HCT116 (cell line): ENCODE data around the gene DCTN2. TPM values are rescaled to one million over a fixed set of nuclear protein-coding genes. Genes with fewer than 3 reads are reported as not detected.
A peak's percentile ranks its signal among the peaks of the same experiment; 100 is the strongest.
"Not testable (repeated sequence)": the region's sequence is repeated elsewhere in the genome, so short reads cannot be mapped to it uniquely, and the experiment has no call there.

Source experiments
- ATAC-seq: fragments of 200-7000 bp; cut with Tn5 transposase; 2 replicates; pipeline ENCODE4 v1.9.1; 2020; ENCODE audit warnings: mild to moderate bottlenecking, moderate library complexity
- BruUV-seq: library from RNA; stranded (reverse); fragments of 400-500 nt; replicated peaks from 2 replicates; lab custom pipeline; 2021; lab: Mats Ljungman, UMichigan
- CTCF ChIA-PET: fragments of 300-600 bp; sonication (Branson Sonifier 250); formaldehyde crosslinking; loops from one replicate; lab custom pipeline; 2021; ENCODE audit warnings: antibody characterized with exemption; lab: Charles Lee
- POLR2A ChIA-PET: fragments of 300-600, 350-600 bp; sonication (Branson Sonifier 250); formaldehyde crosslinking; loops from one replicate; lab custom pipeline; 2021; ENCODE audit warnings: antibody characterized with exemption; lab: Charles Lee
- RAD21 ChIA-PET, 2 experiments: fragments of 300-600 bp; sonication (Branson Sonifier 250); formaldehyde crosslinking; loops; one replicate each; lab custom pipeline; 2023; ENCODE audit warnings: low total read pairs in 2 of 2; ENCODE audit not compliant: uncharacterized antibody in 2 of 2, unreplicated experiment in 2 of 2, low non-redundant PET in 1 of 2; lab: Charles Lee
- DNase-seq: peaks from one replicate; pipeline ENCODE4 v3.0.0-alpha.2; 2010; ENCODE audit warnings: low read depth, low spot score
- H2AFZ ChIP-seq: fragments of 200-600 bp; shearing (Covaris generic), sonication (generic); 2 replicates; pipeline ENCODE4 v1.6.1; 2017; ENCODE audit warnings: low read depth, mixed run types, mixed read lengths, antibody characterized with exemption, low read length; ENCODE audit not compliant: poor library complexity, severe bottlenecking
- H3K27ac ChIP-seq: 2 replicates; pipeline ENCODE4 v1.5.1; 2012; ENCODE audit warnings: low read depth, low read length
- H3K27me3 ChIP-seq: fragments of 200-600 bp; sonication (generic); 2 replicates; pipeline ENCODE4 v1.6.1; 2016; ENCODE audit warnings: mixed run types, low read length, mixed read lengths; ENCODE audit not compliant: insufficient read depth
- H3K36me3 ChIP-seq, 2 experiments: fragments of 200-500 bp in 1 of 2; fragments of 200-600 bp in 1 of 2; sonication (Bioruptor generic) in 1 of 2; sonication (generic) in 1 of 2; 2 replicates each; pipeline versions ENCODE4 v1.5.1 to v1.6.1; 2014 to 2016; ENCODE audit warnings: low read length in 2 of 2, inconsistent platforms in 1 of 2, mixed read lengths in 1 of 2, mixed run types in 1 of 2; ENCODE audit not compliant: insufficient read depth in 2 of 2, control insufficient read depth in 1 of 2
- H3K4me1 ChIP-seq, 2 experiments: fragments of 200-600 bp in 1 of 2; sonication (generic) in 1 of 2; 2 replicates each; pipeline versions ENCODE4 v1.5.1 to v1.6.1; 2012 to 2017; ENCODE audit warnings: low read length in 2 of 2, inconsistent platforms in 1 of 2, mild to moderate bottlenecking in 1 of 2, mixed read lengths in 1 of 2, mixed run types in 1 of 2, moderate library complexity in 1 of 2; ENCODE audit not compliant: insufficient read depth in 2 of 2, control insufficient read depth in 1 of 2
- H3K4me2 ChIP-seq: fragments of 200-600 bp; sonication (generic); 2 replicates; pipeline ENCODE4 v1.6.1; 2017; ENCODE audit warnings: mixed run types, low read length, mixed read lengths
- H3K4me3 ChIP-seq, 2 experiments: fragments of 200-600 bp in 1 of 2; sonication (generic) in 1 of 2; replicated peaks in 1 of 2; 2 replicates each; pipeline ENCODE4 v1.5.1; 2011 to 2016; ENCODE audit warnings: low read length in 2 of 2, control low read depth in 1 of 2, low read depth in 1 of 2, mild to moderate bottlenecking in 1 of 2, mixed read lengths in 1 of 2, mixed run types in 1 of 2
- H3K79me2 ChIP-seq: fragments of 200-600 bp; sonication (generic); 2 replicates; pipeline ENCODE4 v1.6.1; 2017; ENCODE audit warnings: mild to moderate bottlenecking, mixed run types, low read length, moderate library complexity, mixed read lengths; ENCODE audit not compliant: insufficient read depth
- H3K9ac ChIP-seq: fragments of 200-600 bp; sonication (generic); 2 replicates; pipeline ENCODE4 v1.6.1; 2016; ENCODE audit warnings: low read length, mixed read lengths
- H3K9me2 ChIP-seq: fragments of 200-600 bp; sonication (generic), shearing (Covaris generic); 2 replicates; pipeline ENCODE4 v1.6.1; 2017; ENCODE audit warnings: mixed run types, mild to moderate bottlenecking, moderate library complexity; ENCODE audit not compliant: insufficient read depth
- H3K9me3 ChIP-seq, 2 experiments: fragments of 200-500 bp in 1 of 2; fragments of 200-600 bp in 1 of 2; sonication (Bioruptor generic) in 1 of 2; sonication (generic) in 1 of 2; 2 replicates each; pipeline ENCODE4 v1.6.1; 2014 to 2017; ENCODE audit warnings: low read length in 2 of 2, mixed read lengths in 2 of 2, inconsistent platforms in 1 of 2, low read depth in 1 of 2, mild to moderate bottlenecking in 1 of 2, mixed run types in 1 of 2, moderate library complexity in 1 of 2; ENCODE audit not compliant: control insufficient read depth in 1 of 2, insufficient read depth in 1 of 2
- H4K20me1 ChIP-seq: fragments of 200-600 bp; sonication (generic), shearing (Covaris generic); 2 replicates; pipeline ENCODE4 v1.6.1; 2017; ENCODE audit warnings: mixed run types, mild to moderate bottlenecking, moderate library complexity; ENCODE audit not compliant: insufficient read depth
- CBX3 ChIP-seq: IDR thresholded peaks from 2 replicates; pipeline ENCODE4 v1.6.1; 2012; ENCODE audit warnings: low read depth
- CEBPB ChIP-seq: IDR thresholded peaks from 2 replicates; pipeline ENCODE4 v1.6.1; 2012; ENCODE audit warnings: low read depth
- EZH2 ChIP-seq: fragments of 200-600 bp; sonication (generic); IDR thresholded peaks from 2 replicates; pipeline ENCODE4 v1.6.1; 2017; ENCODE audit warnings: antibody characterized with exemption, mixed run types
- JUND ChIP-seq: IDR thresholded peaks from 2 replicates; pipeline ENCODE4 v1.6.1; 2012
- RAD21 ChIP-seq: IDR thresholded peaks from 2 replicates; pipeline ENCODE4 v1.6.1; 2012; ENCODE audit warnings: low read depth, mild to moderate bottlenecking
- SIN3A ChIP-seq: IDR thresholded peaks from 2 replicates; pipeline ENCODE4 v1.6.1; 2012; ENCODE audit warnings: low read depth
- YY1 ChIP-seq: IDR thresholded peaks from 2 replicates; pipeline ENCODE4 v1.6.1; 2011; ENCODE audit warnings: low read length, low read depth, moderate library complexity, mild to moderate bottlenecking; ENCODE audit not compliant: insufficient replicate concordance; ENCODE audit errors: extremely low read depth
- ZNF274 ChIP-seq: fragments of 200-500 bp; sonication (Bioruptor generic); IDR thresholded peaks from 2 replicates; pipeline ENCODE4 v1.6.1; 2014; ENCODE audit warnings: mild to moderate bottlenecking, low read depth, low read length, inconsistent platforms
- intact Hi-C: fragments of 100-400 bp; cut with micrococcal nuclease; formaldehyde crosslinking; loops from 2 replicates; pipeline ENCODE4 v1.10.0; 2022
- total RNA-seq: library from RNA; stranded (reverse); gene quantifications from one replicate; pipeline ENCODE4 v1.2.1, GENCODE V29; 2021; ENCODE audit not compliant: unreplicated experiment
- TF ChIP-seq, protein P1 (sequence below): IDR thresholded peaks from 2 replicates; pipeline ENCODE4 v1.6.1; 2012

The DCTN2 gene
- total RNA-seq, 1 experiment from 2014 or later: 95.9 TPM

DNA sequence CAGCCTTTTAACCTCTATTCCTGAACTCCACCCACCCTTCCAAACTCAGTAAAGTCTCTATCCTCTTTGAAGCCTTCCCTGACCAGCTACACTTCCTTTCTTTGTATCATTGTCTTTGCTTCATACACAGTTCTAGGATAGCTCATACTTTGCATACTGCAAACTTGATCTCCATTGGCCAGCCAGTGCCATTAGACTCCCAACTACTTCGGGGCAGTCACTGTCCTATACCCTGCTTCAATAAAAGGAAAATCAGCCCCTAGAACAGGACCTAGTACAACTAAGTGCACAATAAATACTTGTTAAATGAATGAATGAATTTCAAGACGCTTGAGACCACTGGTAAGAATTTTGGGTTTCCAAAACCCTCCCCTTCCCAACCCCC lies 43.5 kb upstream of the DCTN2 start:
- peaks cover 14% of the 10 kb centered on the region for H3K79me2 ChIP-seq
- no peaks in the 10 kb centered on the region for H3K9me3 ChIP-seq
- peak overlapping the region; percentile 77 for H3K4me2 ChIP-seq
- peak overlapping the region; percentile 81 for H3K9ac ChIP-seq
- RAD21 ChIA-PET: no interaction called here
- peaks cover 6 to 18% of the 10 kb centered on the region in 2 experiments; a peak in 3 of 4 replicates for H3K4me1 ChIP-seq
- H4K20me1 ChIP-seq: no peaks in the 10 kb centered on the region
- TF ChIP-seq ZNF274 (no peak), CBX3 (no peak), CEBPB (no peak), EZH2 (no peak), SIN3A (no peak), RAD21 (no peak), YY1 (no peak), JUND (no peak)
- TF ChIP-seq, protein P1, sequence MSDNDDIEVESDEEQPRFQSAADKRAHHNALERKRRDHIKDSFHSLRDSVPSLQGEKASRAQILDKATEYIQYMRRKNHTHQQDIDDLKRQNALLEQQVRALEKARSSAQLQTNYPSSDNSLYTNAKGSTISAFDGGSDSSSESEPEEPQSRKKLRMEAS: no peak
- CTCF ChIA-PET: no interaction called here
- ATAC-seq (peak; percentile 23), DNase-seq (no peak)
- POLR2A ChIA-PET: interaction anchor here (0.7 kb wide), 1 partner anchor 44 kb away, joined by 4 read pairs; the partner anchor contains the start of gene DCTN2
- H3K36me3 ChIP-seq: peaks cover 0 to 5% of the 10 kb centered on the region in 2 experiments; a peak in 2 of 4 replicates
- H3K27me3 ChIP-seq: no peaks in the 10 kb centered on the region
- intact Hi-C loops: loop anchor here (2.0 kb wide), 1 partner anchor 42 kb away; the partner anchor contains the start of gene B4GALNT1
- peak overlapping the region; percentile 42 for H3K27ac ChIP-seq
- H3K4me3 ChIP-seq: peak overlapping the region; percentile 94 to 95
- peak overlapping the region; percentile 66 for H2AFZ ChIP-seq
- TSS peak; percentile 87 for BruUV-seq
- H3K9me2 ChIP-seq: no peaks in the 10 kb centered on the region

DNA sequence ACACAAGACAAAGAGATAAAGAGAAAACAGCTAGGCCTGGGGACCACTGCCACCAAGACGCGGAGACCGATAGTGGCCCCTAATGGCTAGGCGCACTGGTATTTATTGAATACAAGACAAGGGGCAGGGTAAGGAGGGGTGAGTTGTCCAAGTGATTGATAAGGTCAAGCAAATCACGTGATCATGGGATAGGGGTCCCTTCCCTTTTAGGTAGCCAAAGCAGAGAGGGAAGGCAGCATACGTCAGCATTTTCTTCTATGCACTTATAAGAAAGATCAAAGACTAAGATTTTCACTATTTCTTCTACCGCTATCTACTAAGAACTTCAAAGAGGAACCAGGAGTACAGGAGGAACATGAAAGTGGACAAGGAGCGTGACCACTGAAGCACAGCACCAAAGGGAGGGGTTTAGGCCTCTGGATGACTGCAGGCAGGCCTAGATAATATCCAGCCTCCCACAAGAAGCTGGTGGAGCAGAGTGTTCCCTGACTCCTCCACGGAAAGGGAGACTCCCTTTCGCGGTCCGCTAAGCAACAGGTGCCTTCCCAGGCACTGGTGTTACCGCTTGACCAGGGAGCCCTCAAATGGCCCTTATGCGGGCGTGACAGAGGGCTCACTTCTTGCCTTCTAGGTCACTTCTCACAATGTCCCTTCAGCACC lies 42.1 kb upstream of the DCTN2 start:
- H3K27me3 ChIP-seq, POLR2A ChIA-PET, H3K9ac ChIP-seq, H4K20me1 ChIP-seq, CTCF ChIA-PET, H3K36me3 ChIP-seq, DNase-seq, H3K9me3 ChIP-seq, BruUV-seq, H3K9me2 ChIP-seq, H2AFZ ChIP-seq, intact Hi-C loops, ATAC-seq, H3K4me3 ChIP-seq, H3K4me2 ChIP-seq, H3K27ac ChIP-seq: not testable (repeated sequence)
- peaks cover 14% of the 10 kb centered on the region for H3K79me2 ChIP-seq
- peaks cover 6 to 18% of the 10 kb centered on the region in 2 experiments; a peak in 3 of 4 replicates for H3K4me1 ChIP-seq
- RAD21 ChIA-PET: interaction anchor here in 1 of 2 experiments (0.7 kb wide), 1 partner anchor 72 kb away, joined by 6 read pairs; no protein-coding TSS in a partner anchor
